Coronary artery (tissue), 2 donors: ENCODE measurements around the gene PEPD.

ENCODE experiments used
- DNase-seq: peaks from one replicate; pipeline ENCODE4 v3.0.0-alpha.2; 2017; ENCODE audit warnings: low spot score
- H3K27ac ChIP-seq, 2 donors: fragments of 200-600 bp; sonication (generic); one replicate each; pipeline ENCODE4 v1.5.1; 2016 to 2019
- H3K4me3 ChIP-seq: fragments of 200-600 bp; sonication (generic); 2 replicates; pipeline ENCODE4 v1.5.1; 2016; ENCODE audit warnings: mild to moderate bottlenecking, moderate library complexity
- CTCF ChIP-seq: fragments of 200-600 bp; sonication (generic); IDR thresholded peaks from one replicate; pipeline ENCODE4 v1.5.1; 2019; ENCODE audit warnings: antibody characterized with exemption

Gene PEPD

DNA sequence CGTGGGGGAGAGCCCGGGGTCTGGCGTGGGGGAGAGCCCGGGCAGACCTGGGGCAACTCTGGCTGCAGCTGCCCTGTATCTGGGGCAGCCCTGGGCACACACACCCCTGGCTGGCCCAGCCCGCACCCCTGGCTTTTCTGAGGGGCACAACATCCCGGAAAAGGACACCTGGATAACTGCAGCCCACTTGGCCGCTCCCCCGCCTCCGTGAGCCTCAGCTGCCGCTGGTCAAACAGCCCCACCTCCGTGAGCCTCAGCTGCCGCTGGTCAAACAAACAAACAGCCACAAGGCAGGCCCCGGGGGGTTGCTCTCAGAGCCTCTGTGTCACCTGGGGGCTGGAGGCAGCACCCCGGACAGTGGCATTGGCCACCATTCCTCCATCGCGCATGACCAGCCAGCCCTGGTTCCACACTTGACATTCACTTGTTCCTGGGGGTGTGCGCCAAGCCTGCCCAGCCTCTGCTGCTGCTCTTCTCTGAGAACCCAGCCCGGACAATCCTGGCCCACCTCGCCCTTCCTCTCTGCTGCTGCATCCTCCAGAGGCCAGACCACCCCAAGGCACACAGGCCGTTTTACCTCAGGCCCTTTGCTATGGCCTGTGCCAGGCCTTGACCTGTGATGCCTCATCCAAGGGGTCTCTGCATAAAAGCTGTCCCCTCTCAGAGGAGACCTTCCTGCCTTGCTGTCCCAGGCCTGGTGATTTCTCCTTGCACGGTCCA lies 128.1 kb downstream of the PEPD start:
- H3K4me3 ChIP-seq = no peak overlapping the region
- no peak for TF ChIP-seq CTCF
- DNase-seq = no peak
- peak overlapping the region in 1 of 2 donors; percentile 67 for H3K27ac ChIP-seq

GRCh38 chr19:33392341-33393285 lies 129.0 kb downstream of the PEPD start:
- no peak for TF ChIP-seq CTCF
- no peak for DNase-seq
- H3K4me3 ChIP-seq = no peak overlapping the region
- peak overlapping the region in 1 of 2 donors; percentile 5 for H3K27ac ChIP-seq

- H3K27ac ChIP-seq = peak overlapping the region in 1 of 2 donors; percentile 36
- no peak overlapping the region for H3K4me3 ChIP-seq
- DNase-seq = no peak
- TF ChIP-seq CTCF = no peak
Observed at GRCh38 chr19:33391631-33392249, 129.9 kb downstream of the PEPD start.

DNA sequence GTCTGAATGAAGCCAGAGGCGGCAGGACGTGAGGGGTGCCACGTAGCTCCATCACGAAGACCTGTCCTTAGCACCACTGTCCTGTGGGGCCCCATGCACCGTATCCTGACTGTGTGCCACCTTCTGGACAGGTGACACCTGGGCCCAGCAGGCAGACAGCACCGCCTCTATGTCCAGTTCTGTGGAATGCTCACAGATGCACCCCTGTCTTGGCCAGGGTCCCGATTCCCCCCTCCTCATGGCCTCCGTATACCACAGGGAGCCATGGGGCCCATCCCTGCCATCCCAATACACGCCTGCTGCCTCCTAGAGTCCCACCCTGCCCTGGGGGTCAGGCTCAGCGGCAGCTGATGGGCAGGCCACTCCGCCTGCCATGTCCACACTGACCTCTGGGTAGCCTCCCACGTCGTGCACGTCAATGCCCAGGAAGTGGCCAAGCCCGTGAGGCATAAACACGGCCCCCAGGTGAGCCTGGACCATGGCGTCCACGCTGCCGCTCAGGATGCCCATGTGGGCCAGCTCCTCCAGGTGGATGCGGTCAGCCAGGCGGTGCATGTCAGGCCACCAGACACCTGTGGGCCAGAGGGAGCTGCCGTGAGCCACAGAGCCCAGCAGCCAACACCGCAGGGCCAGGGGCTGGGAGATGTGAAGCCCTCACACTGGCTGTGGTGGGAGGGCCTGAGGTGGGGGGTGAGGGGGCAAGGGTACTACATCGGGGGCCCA lies 130.5 kb downstream of the PEPD start:
- TF ChIP-seq CTCF = no peak
- no peak for DNase-seq
- Histone ChIP-seq H3K4me3 (no peak overlapping the region), H3K27ac (peak overlapping the region in 1 of 2 donors; percentile 62)

DNA sequence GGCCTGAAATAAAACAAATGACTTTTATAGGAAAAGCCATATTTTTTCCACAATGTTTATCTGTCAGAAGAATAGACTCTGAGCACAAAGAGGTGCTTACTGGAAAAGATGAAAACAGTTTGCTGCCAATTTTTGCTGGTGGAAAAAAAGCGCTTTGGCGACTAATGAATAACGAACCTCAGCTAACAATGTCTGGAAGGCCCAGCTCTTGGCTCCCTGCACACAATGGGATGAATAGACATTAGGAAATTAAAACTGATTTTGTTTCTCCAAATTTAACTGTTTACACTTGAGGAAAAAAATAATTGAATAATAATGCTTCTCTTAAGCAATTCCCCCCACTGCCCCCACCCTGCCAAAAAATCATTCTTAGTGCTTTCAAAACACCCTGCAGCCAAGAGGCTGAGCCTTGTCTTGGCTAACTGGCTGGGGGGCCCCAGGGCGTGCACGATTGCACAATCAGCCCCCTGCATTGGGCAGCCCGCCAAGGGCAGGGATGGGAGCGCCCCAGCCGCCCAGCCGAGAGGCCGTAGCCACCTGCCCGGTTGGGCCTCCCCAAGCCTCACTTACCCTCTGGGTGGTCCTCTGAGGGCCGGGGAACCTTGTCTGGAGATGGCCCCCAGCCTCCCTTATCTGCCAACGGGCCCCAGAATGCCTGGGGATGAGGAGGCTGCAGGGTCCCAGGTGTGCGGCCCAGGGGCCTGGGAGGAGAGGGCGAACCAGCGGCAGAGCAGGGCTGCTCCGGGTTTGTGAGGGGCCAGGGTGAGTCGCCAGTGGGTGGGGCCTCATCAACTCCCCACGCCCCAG lies 131.3 kb downstream of the PEPD start:
- no peak for TF ChIP-seq CTCF
- Histone ChIP-seq H3K4me3 (no peak overlapping the region), H3K27ac (peak overlapping the region; percentile 3 to 78)
- no peak for DNase-seq
